WTC11 (cell line): ENCODE measurements around the gene PTPRT. TPM values are rescaled to one million over a fixed set of nuclear protein-coding genes. Genes with fewer than 3 reads are reported as not detected.

Source experiments
- ATAC-seq: fragments of 200-7000 bp; cut with Tn5 transposase; 2 replicates; pipeline ENCODE4 v1.10.0; 2021; ENCODE audit warnings: mild to moderate bottlenecking, moderate library complexity
- CTCF ChIA-PET: fragments of 300-600 bp; sonication (Branson Sonifier 250); formaldehyde crosslinking; loops from one replicate; lab custom pipeline; 2021; ENCODE audit warnings: antibody characterized with exemption; lab: Charles Lee
- POLR2A ChIA-PET: fragments of 350-600 bp; sonication (Branson Sonifier 250); formaldehyde crosslinking; loops from one replicate; lab custom pipeline; 2021; ENCODE audit warnings: antibody characterized with exemption; lab: Charles Lee
- DNase-seq: peaks from one replicate; pipeline ENCODE4 v3.0.0; 2021; ENCODE audit warnings: low spot score
- H3K27ac Mint-ChIP-seq: 2 replicates; pipeline ENCODE4 v1.8.0; 2021; ENCODE audit warnings: mixed read lengths
- H3K27me3 Mint-ChIP-seq: 2 replicates; pipeline ENCODE4 v1.8.0; 2021; ENCODE audit warnings: low read depth, mild to moderate bottlenecking, moderate library complexity, mixed read lengths
- H3K36me3 Mint-ChIP-seq: 2 replicates; pipeline ENCODE4 v1.8.0; 2021; ENCODE audit warnings: mixed read lengths
- H3K4me1 Mint-ChIP-seq: 2 replicates; pipeline ENCODE4 v1.8.0; 2022; ENCODE audit warnings: mixed read lengths
- H3K4me3 Mint-ChIP-seq: 2 replicates; pipeline ENCODE4 v1.8.0; 2021; ENCODE audit warnings: mild to moderate bottlenecking, moderate library complexity, mixed read lengths
- H3K9me3 Mint-ChIP-seq: 2 replicates; pipeline ENCODE4 v1.8.0; 2021; ENCODE audit warnings: mixed read lengths
- ATF1 ChIP-seq: sonication (generic); formaldehyde crosslinking; IDR thresholded peaks from 2 replicates; pipeline ENCODE4 v1.8.1; 2023; ENCODE audit warnings: mild to moderate bottlenecking, moderate library complexity, missing genetic modification reagents
- ATF2 ChIP-seq: sonication (generic); formaldehyde crosslinking; IDR thresholded peaks from 2 replicates; pipeline ENCODE4 v1.8.1; 2022; ENCODE audit warnings: low read depth, missing genetic modification reagents, borderline replicate concordance
- ESRRA ChIP-seq: sonication (generic); formaldehyde crosslinking; IDR thresholded peaks from 2 replicates; pipeline ENCODE4 v1.8.1; 2022; ENCODE audit warnings: mild to moderate bottlenecking, missing genetic modification reagents, borderline replicate concordance
- FOXK1 ChIP-seq: sonication (generic); formaldehyde crosslinking; IDR thresholded peaks from 2 replicates; pipeline ENCODE4 v1.8.0; 2022; ENCODE audit warnings: mild to moderate bottlenecking, moderate library complexity, missing genetic modification reagents
- FOXP1 ChIP-seq: sonication (generic); formaldehyde crosslinking; IDR thresholded peaks from 2 replicates; pipeline ENCODE4 v1.8.0; 2022; ENCODE audit warnings: missing genetic modification reagents, mild to moderate bottlenecking, moderate library complexity, borderline replicate concordance
- GABPB1 ChIP-seq: sonication (generic); formaldehyde crosslinking; IDR thresholded peaks from 2 replicates; pipeline ENCODE4 v1.8.1; 2023; ENCODE audit warnings: mild to moderate bottlenecking, missing genetic modification reagents
- IRF2 ChIP-seq: sonication (generic); formaldehyde crosslinking; IDR thresholded peaks from 2 replicates; pipeline ENCODE4 v1.8.0; 2022; ENCODE audit warnings: low read depth, missing genetic modification reagents, borderline replicate concordance
- JUN ChIP-seq: sonication (generic); formaldehyde crosslinking; IDR thresholded peaks from 2 replicates; pipeline ENCODE4 v1.8.0; 2023; ENCODE audit warnings: mild to moderate bottlenecking, missing genetic modification reagents
- MYBL2 ChIP-seq: sonication (generic); formaldehyde crosslinking; IDR thresholded peaks from 2 replicates; pipeline ENCODE4 v1.8.1; 2023; ENCODE audit warnings: mild to moderate bottlenecking, moderate library complexity, missing genetic modification reagents
- NR1H2 ChIP-seq: sonication (generic); formaldehyde crosslinking; IDR thresholded peaks from 2 replicates; pipeline ENCODE4 v1.9.0; 2021; ENCODE audit warnings: mild to moderate bottlenecking, moderate library complexity, missing genetic modification reagents
- PRRX2 ChIP-seq: fragments of 250-450 bp; sonication (Bioruptor Pico); IDR thresholded peaks from 2 replicates; pipeline ENCODE4 v1.8.0; 2021; ENCODE audit warnings: mild to moderate bottlenecking
- SMAD3 ChIP-seq: sonication (generic); formaldehyde crosslinking; IDR thresholded peaks from 2 replicates; pipeline ENCODE4 v1.8.0; 2022; ENCODE audit warnings: missing genetic modification reagents, mild to moderate bottlenecking, borderline replicate concordance
- SMAD4 ChIP-seq: sonication (generic); formaldehyde crosslinking; IDR thresholded peaks from 2 replicates; pipeline ENCODE4 v1.8.0; 2022; ENCODE audit warnings: mild to moderate bottlenecking, missing genetic modification reagents
- SP1 ChIP-seq: sonication (generic); formaldehyde crosslinking; conservative IDR thresholded peaks from 2 replicates; pipeline ENCODE4 v1.8.1; 2022; ENCODE audit warnings: missing genetic modification reagents
- TEAD4 ChIP-seq: sonication (generic); formaldehyde crosslinking; IDR thresholded peaks from 2 replicates; pipeline ENCODE4 v1.8.0; 2022; ENCODE audit warnings: mild to moderate bottlenecking, missing genetic modification reagents
- ZNF138 ChIP-seq: sonication (generic); formaldehyde crosslinking; conservative IDR thresholded peaks from 2 replicates; pipeline ENCODE4 v1.8.1; 2022; ENCODE audit warnings: mild to moderate bottlenecking, moderate library complexity, missing genetic modification reagents
- ZNF281 ChIP-seq: sonication (generic); formaldehyde crosslinking; IDR thresholded peaks from 2 replicates; pipeline ENCODE4 v1.8.0; 2023; ENCODE audit warnings: mild to moderate bottlenecking, missing genetic modification reagents
- total RNA-seq: library from RNA; stranded (reverse); gene quantifications from 3 replicates; pipeline ENCODE4 v1.2.3, GENCODE V29; 2021
- TF ChIP-seq, protein P1 (sequence below): sonication (generic); formaldehyde crosslinking; IDR thresholded peaks from 2 replicates; pipeline ENCODE4 v1.8.1; 2022; ENCODE audit warnings: missing genetic modification reagents, borderline replicate concordance
- TF ChIP-seq, protein P2 (sequence below): sonication (generic); formaldehyde crosslinking; IDR thresholded peaks from 2 replicates; pipeline ENCODE4 v1.8.0; 2022; ENCODE audit warnings: missing genetic modification reagents
- TF ChIP-seq, protein P3 (sequence below): sonication (generic); formaldehyde crosslinking; IDR thresholded peaks from 2 replicates; pipeline ENCODE4 v1.8.1; 2023; ENCODE audit warnings: mild to moderate bottlenecking, missing genetic modification reagents

PTPRT gene
- total RNA-seq, 1 experiment from 2014 or later, result 1.1 TPM

- POLR2A ChIA-PET, result no interaction called here
- CTCF ChIA-PET, result no interaction called here
These were observed 550.6 kb downstream of the PTPRT start for GRCh38 chr20:42639140-42639539.

More at GRCh38 chr20:42639140-42639539, 550.6 kb downstream of the PTPRT start:
- Mint-ChIP-seq H3K27ac (no peak overlapping the region), H3K27me3 (no peaks in the 10 kb centered on the region), H3K36me3 (no peaks in the 10 kb centered on the region), H3K4me1 (peaks cover 18% of the 10 kb centered on the region), H3K4me3 (no peak overlapping the region), H3K9me3 (peaks cover 9% of the 10 kb centered on the region)
- peak; percentile 47; the same call in 1 of the 2 replicates for ATAC-seq
- TF ChIP-seq FOXP1 (CRISPR knock-in tag) (no peak), SMAD4 (CRISPR knock-in tag) (no peak), ZNF138 (no peak), FOXK1 (no peak), SMAD3 (CRISPR knock-in tag) (no peak), ESRRA (CRISPR knock-in tag) (no peak), IRF2 (CRISPR knock-in tag) (no peak), ATF2 (no peak), MYBL2 (CRISPR knock-in tag) (no peak), ATF1 (CRISPR knock-in tag) (no peak), ZNF281 (CRISPR knock-in tag) (no peak), PRRX2 (no peak), NR1H2 (CRISPR knock-in tag) (no peak), GABPB1 (CRISPR knock-in tag) (no peak), SP1 (CRISPR knock-in tag) (no peak), TEAD4 (CRISPR knock-in tag) (no peak), JUN (CRISPR knock-in tag) (no peak)
- TF ChIP-seq, protein P1, sequence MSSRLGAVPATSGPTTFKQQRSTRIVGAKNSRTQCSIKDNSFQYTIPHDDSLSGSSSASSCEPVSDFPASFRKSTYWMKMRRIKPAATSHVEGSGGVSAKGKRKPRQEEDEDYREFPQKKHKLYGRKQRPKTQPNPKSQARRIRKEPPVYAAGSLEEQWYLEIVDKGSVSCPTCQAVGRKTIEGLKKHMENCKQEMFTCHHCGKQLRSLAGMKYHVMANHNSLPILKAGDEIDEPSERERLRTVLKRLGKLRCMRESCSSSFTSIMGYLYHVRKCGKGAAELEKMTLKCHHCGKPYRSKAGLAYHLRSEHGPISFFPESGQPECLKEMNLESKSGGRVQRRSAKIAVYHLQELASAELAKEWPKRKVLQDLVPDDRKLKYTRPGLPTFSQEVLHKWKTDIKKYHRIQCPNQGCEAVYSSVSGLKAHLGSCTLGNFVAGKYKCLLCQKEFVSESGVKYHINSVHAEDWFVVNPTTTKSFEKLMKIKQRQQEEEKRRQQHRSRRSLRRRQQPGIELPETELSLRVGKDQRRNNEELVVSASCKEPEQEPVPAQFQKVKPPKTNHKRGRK, result no peak
- TF ChIP-seq, protein P2, sequence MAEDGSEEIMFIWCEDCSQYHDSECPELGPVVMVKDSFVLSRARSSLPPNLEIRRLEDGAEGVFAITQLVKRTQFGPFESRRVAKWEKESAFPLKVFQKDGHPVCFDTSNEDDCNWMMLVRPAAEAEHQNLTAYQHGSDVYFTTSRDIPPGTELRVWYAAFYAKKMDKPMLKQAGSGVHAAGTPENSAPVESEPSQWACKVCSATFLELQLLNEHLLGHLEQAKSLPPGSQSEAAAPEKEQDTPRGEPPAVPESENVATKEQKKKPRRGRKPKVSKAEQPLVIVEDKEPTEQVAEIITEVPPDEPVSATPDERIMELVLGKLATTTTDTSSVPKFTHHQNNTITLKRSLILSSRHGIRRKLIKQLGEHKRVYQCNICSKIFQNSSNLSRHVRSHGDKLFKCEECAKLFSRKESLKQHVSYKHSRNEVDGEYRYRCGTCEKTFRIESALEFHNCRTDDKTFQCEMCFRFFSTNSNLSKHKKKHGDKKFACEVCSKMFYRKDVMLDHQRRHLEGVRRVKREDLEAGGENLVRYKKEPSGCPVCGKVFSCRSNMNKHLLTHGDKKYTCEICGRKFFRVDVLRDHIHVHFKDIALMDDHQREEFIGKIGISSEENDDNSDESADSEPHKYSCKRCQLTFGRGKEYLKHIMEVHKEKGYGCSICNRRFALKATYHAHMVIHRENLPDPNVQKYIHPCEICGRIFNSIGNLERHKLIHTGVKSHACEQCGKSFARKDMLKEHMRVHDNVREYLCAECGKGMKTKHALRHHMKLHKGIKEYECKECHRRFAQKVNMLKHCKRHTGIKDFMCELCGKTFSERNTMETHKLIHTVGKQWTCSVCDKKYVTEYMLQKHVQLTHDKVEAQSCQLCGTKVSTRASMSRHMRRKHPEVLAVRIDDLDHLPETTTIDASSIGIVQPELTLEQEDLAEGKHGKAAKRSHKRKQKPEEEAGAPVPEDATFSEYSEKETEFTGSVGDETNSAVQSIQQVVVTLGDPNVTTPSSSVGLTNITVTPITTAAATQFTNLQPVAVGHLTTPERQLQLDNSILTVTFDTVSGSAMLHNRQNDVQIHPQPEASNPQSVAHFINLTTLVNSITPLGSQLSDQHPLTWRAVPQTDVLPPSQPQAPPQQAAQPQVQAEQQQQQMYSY, result no peak
- TF ChIP-seq, protein P3, sequence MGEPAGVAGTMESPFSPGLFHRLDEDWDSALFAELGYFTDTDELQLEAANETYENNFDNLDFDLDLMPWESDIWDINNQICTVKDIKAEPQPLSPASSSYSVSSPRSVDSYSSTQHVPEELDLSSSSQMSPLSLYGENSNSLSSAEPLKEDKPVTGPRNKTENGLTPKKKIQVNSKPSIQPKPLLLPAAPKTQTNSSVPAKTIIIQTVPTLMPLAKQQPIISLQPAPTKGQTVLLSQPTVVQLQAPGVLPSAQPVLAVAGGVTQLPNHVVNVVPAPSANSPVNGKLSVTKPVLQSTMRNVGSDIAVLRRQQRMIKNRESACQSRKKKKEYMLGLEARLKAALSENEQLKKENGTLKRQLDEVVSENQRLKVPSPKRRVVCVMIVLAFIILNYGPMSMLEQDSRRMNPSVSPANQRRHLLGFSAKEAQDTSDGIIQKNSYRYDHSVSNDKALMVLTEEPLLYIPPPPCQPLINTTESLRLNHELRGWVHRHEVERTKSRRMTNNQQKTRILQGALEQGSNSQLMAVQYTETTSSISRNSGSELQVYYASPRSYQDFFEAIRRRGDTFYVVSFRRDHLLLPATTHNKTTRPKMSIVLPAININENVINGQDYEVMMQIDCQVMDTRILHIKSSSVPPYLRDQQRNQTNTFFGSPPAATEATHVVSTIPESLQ (CRISPR knock-in tag), result no peak
- DNase-seq, result no peak
